PC-9 (cell line): Measurements from ENCODE around the gene PER3.

ENCODE experiments used
- CTCF ChIP-seq: fragments of 200-600 bp; sonication (generic); conservative IDR thresholded peaks from 2 replicates; pipeline ENCODE4 v1.6.1; 2017; ENCODE audit warnings: mixed run types, antibody characterized with exemption, mild to moderate bottlenecking, moderate library complexity
- EZH2 ChIP-seq: fragments of 200-600 bp; sonication (generic); IDR thresholded peaks from 2 replicates; pipeline ENCODE4 v1.8.0; 2017; ENCODE audit warnings: antibody characterized with exemption, low read depth

- TF ChIP-seq CTCF: no peak
- TF ChIP-seq EZH2: no peak
Observed at GRCh38 chr1:7846656-7847055, 62.6 kb downstream of the PER3 start.
